MM.1S (cell line): ENCODE results near the gene NELFA.
A peak's percentile ranks its signal among the peaks of the same experiment; 100 is the strongest.

Source experiments
- DNase-seq: peaks from one replicate; pipeline ENCODE4 v3.0.0-alpha.2; 2015
- H2AFZ ChIP-seq: fragments of 300-600 bp; sonication (generic); 2 replicates; pipeline ENCODE4 v1.6.0; 2016; ENCODE audit warnings: antibody characterized with exemption, low read length
- H3F3A ChIP-seq: fragments of 300-600 bp; sonication (generic); 2 replicates; pipeline ENCODE4 v1.6.1; 2016; ENCODE audit warnings: mild to moderate bottlenecking, antibody characterized with exemption, low read length, moderate library complexity, mixed read lengths; ENCODE audit not compliant: insufficient read depth
- H3K27ac ChIP-seq: fragments of 300-600 bp; sonication (generic); 2 replicates; pipeline ENCODE4 v1.5.1; 2016; ENCODE audit warnings: mild to moderate bottlenecking, low read length
- H3K27me3 ChIP-seq: fragments of 300-600 bp; sonication (generic); replicated peaks from 2 replicates; pipeline ENCODE4 v1.6.0; 2016; ENCODE audit warnings: low read length; ENCODE audit not compliant: insufficient read depth
- H3K36me3 ChIP-seq: fragments of 300-600 bp; sonication (generic); replicated peaks from 2 replicates; pipeline ENCODE4 v1.6.1; 2016; ENCODE audit warnings: mild to moderate bottlenecking, low read length, mixed read lengths; ENCODE audit not compliant: insufficient read depth
- H3K4me1 ChIP-seq: fragments of 300-600 bp; sonication (generic); 2 replicates; pipeline ENCODE4 v1.6.1; 2016; ENCODE audit warnings: low read length, mixed read lengths
- H3K4me2 ChIP-seq: fragments of 300-600 bp; sonication (generic); 2 replicates; pipeline ENCODE4 v1.6.0; 2016; ENCODE audit warnings: low read depth, low read length
- H3K4me3 ChIP-seq: fragments of 300-600 bp; sonication (generic); 2 replicates; pipeline ENCODE4 v1.5.1; 2016; ENCODE audit warnings: low read length, mixed read lengths
- H3K79me2 ChIP-seq: fragments of 300-600 bp; sonication (generic); 2 replicates; pipeline ENCODE4 v1.6.1; 2016; ENCODE audit warnings: mixed run types, low read length, mixed read lengths
- H3K9ac ChIP-seq: fragments of 300-600 bp; sonication (generic); 2 replicates; pipeline ENCODE4 v1.6.1; 2016; ENCODE audit warnings: low read length, mixed read lengths
- H3K9me2 ChIP-seq: fragments of 300-600 bp; sonication (generic); replicated peaks from 2 replicates; pipeline ENCODE4 v1.6.1; 2016; ENCODE audit warnings: mild to moderate bottlenecking, low read length, mixed read lengths; ENCODE audit not compliant: insufficient read depth
- H3K9me3 ChIP-seq: fragments of 300-600 bp; sonication (generic); replicated peaks from 2 replicates; pipeline ENCODE4 v1.6.1; 2016; ENCODE audit warnings: mild to moderate bottlenecking, low read length, mixed read lengths; ENCODE audit not compliant: insufficient read depth
- H4K20me1 ChIP-seq: fragments of 300-600 bp; sonication (generic); 2 replicates; pipeline ENCODE4 v1.6.1; 2016; ENCODE audit warnings: mild to moderate bottlenecking, low read length, moderate library complexity, mixed read lengths; ENCODE audit not compliant: insufficient read depth
- EZH2 ChIP-seq: fragments of 300-600 bp; sonication (generic); optimal IDR thresholded peaks from 2 replicates; pipeline ENCODE3; 2017; ENCODE audit warnings: low read depth, mild to moderate bottlenecking, antibody characterized with exemption, low read length, mixed read lengths
- EZH2phosphoT487 ChIP-seq: fragments of 300-600 bp; sonication (generic); IDR thresholded peaks from 2 replicates; pipeline ENCODE4 v1.6.1; 2018; ENCODE audit warnings: antibody characterized with exemption, low read length
- TF ChIP-seq, protein P1 (sequence below): fragments of 300-600 bp; sonication (generic); IDR thresholded peaks from 2 replicates; pipeline ENCODE4 v1.5.1; 2016; ENCODE audit warnings: antibody characterized with exemption, low read length, mixed read lengths

NELFA gene

DNA sequence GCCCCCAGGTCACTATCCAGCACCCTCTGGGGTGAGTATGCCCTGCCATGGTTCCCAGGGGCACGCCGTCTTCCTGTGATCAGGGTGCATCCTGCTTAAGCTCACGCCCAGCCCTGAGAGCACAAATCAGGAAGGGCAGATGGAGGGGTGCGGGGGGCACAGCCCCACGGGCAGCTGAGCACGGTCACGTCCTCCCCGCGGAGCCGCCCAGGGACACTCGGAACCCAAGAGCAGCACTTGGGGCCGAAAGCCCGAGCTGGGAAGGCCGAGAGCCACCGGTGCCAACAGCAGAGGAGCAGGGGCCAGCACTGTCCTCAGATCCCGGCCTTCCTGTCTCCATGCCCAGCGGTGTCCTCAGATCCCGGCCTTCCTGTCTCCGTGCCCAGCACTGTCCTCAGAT is 21.5 kb downstream of the NELFA start:
- Histone ChIP-seq H3K27me3 (no peaks in the 10 kb centered on the region), H3K4me3 (no peak overlapping the region), H3K79me2 (peaks cover 23% of the 10 kb centered on the region), H3K36me3 (peaks cover 6% of the 10 kb centered on the region; the same call in 1 of the 2 replicates), H3K9ac (no peak overlapping the region), H3F3A (0 out of 2 replicates have a peak, but pooled peaks cover 5% of the 10 kb centered on the region), H3K9me3 (no peaks in the 10 kb centered on the region), H4K20me1 (no peaks in the 10 kb centered on the region), H2AFZ (no peak overlapping the region), H3K4me2 (no peak overlapping the region), H3K27ac (no peak overlapping the region), H3K9me2 (no peaks in the 10 kb centered on the region), H3K4me1 (no peaks in the 10 kb centered on the region)
- no peak for DNase-seq
- TF ChIP-seq, protein P1, sequence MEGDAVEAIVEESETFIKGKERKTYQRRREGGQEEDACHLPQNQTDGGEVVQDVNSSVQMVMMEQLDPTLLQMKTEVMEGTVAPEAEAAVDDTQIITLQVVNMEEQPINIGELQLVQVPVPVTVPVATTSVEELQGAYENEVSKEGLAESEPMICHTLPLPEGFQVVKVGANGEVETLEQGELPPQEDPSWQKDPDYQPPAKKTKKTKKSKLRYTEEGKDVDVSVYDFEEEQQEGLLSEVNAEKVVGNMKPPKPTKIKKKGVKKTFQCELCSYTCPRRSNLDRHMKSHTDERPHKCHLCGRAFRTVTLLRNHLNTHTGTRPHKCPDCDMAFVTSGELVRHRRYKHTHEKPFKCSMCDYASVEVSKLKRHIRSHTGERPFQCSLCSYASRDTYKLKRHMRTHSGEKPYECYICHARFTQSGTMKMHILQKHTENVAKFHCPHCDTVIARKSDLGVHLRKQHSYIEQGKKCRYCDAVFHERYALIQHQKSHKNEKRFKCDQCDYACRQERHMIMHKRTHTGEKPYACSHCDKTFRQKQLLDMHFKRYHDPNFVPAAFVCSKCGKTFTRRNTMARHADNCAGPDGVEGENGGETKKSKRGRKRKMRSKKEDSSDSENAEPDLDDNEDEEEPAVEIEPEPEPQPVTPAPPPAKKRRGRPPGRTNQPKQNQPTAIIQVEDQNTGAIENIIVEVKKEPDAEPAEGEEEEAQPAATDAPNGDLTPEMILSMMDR, result no peak
- TF ChIP-seq EZH2phosphoT487, result no peak
- TF ChIP-seq EZH2, result no peak

GRCh38 chr4:1986578-1987210 is 22.1 kb downstream of the NELFA start:
- no peak overlapping the region for H3K4me2 ChIP-seq
- H4K20me1 ChIP-seq, result no peaks in the 10 kb centered on the region
- H3K27me3 ChIP-seq, result no peaks in the 10 kb centered on the region
- no peak overlapping the region for H2AFZ ChIP-seq
- H3K9me3 ChIP-seq, result no peaks in the 10 kb centered on the region
- no peaks in the 10 kb centered on the region for H3K9me2 ChIP-seq
- H3K36me3 ChIP-seq, result peaks cover 6% of the 10 kb centered on the region; the same call in 1 of the 2 replicates
- no peak for TF ChIP-seq EZH2
- TF ChIP-seq, protein P1, result no peak
- no peak for TF ChIP-seq EZH2phosphoT487
- peaks cover 16% of the 10 kb centered on the region for H3K79me2 ChIP-seq
- no peaks in the 10 kb centered on the region for H3K4me1 ChIP-seq
- H3K9ac ChIP-seq, result no peak overlapping the region
- H3K4me3 ChIP-seq, result no peak overlapping the region
- DNase-seq, result peak; percentile 3
- no peak overlapping the region for H3K27ac ChIP-seq
- H3F3A ChIP-seq, result 0 out of 2 replicates have a peak, but pooled peaks cover 5% of the 10 kb centered on the region

GRCh38 chr4:1985780-1986577 is 22.8 kb downstream of the NELFA start:
- Histone ChIP-seq H3F3A (0 out of 2 replicates have a peak, but pooled peaks cover 5% of the 10 kb centered on the region), H3K4me2 (no peak overlapping the region), H3K9ac (no peak overlapping the region), H3K4me3 (no peak overlapping the region), H3K36me3 (peaks cover 6% of the 10 kb centered on the region; the same call in 1 of the 2 replicates), H3K4me1 (no peaks in the 10 kb centered on the region), H3K27me3 (no peaks in the 10 kb centered on the region), H3K9me2 (no peaks in the 10 kb centered on the region), H4K20me1 (no peaks in the 10 kb centered on the region), H3K9me3 (no peaks in the 10 kb centered on the region), H3K27ac (no peak overlapping the region), H2AFZ (no peak overlapping the region), H3K79me2 (peaks cover 10% of the 10 kb centered on the region)
- TF ChIP-seq EZH2phosphoT487 (no peak), EZH2 (no peak)
- TF ChIP-seq, protein P1, result no peak
- peak; percentile 2 for DNase-seq
